Activated T-cell treated with anti-CD3 and anti-CD28 coated beads for 4 hours (primary cell): Measurements from ENCODE around the gene PTGDR2.

Experiments used
- DNase-seq: peaks from one replicate; pipeline ENCODE4 v3.0.0-alpha.2; 2020

PTGDR2 gene

DNA sequence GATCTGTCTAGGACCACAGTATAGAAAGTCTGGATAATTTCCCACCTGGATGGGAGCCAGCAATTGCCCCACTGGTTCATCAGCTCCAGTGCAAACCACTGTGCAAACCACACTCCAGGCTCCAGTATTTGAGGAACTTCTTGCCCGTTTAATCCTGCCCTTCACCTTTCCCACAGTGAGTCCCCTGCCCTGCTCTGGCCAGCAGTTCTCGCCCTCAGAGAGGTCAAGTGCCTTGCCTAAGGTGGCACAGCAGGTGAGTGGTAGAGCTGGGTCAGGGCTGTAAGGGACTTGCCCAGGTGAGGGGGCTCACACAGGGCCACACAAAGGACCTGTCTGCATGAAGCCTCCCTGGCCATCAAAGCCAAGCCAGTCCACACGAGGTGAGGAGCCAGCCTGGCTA, 46.5 kb downstream of the PTGDR2 start:
- no peak for DNase-seq

DNA sequence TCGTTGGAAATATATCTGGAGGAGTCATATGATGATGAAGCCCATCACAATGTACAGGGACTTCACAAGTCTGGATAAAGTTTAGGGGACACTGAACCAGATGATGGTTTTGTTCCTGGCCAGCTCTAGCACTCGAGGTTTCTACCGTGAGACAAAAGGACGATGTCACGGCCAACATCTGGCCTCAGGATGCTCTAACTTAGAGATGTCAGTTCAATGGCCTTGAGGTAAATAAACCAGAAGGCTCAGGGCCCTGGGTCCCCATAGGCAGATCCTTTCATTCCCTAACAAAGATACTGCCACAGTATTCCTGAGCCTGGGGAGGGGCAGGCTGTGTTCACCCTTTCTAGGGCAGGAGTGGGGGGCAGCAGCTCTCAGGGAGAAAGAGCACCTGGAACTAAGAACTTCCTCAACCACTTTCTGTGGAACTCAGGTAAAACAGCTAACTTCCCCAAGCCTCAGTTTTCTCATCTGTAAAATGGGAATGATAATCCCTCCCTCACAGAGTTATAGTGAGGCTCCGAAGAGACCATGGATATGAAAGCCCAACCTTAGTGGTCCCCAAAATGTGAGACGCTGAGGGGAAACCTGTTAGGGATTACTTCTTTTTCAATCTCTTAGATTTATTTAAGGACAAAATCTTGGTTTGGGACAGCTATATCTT, 52.3 kb downstream of the PTGDR2 start:
- DNase-seq, result no peak

- DNase-seq, result no peak
Observed at GRCh38 chr11:60801194-60801593, 54.6 kb downstream of the PTGDR2 start.
